H1 (cell line): ENCODE measurements around the gene ABHD15. TPM values are rescaled to one million over a fixed set of nuclear protein-coding genes. Genes with fewer than 3 reads are reported as not detected.

ENCODE experiments used
- CTCF ChIA-PET: fragments of 300-600 bp; sonication (Branson Sonifier 250); formaldehyde crosslinking; loops from one replicate; lab custom pipeline; 2021; ENCODE audit not compliant: partially characterized antibody; lab: Charles Lee
- POLR2A ChIA-PET: fragments of 300-600 bp; sonication (Branson Sonifier 250); formaldehyde crosslinking; loops from one replicate; lab custom pipeline; 2021; ENCODE audit warnings: inconsistent platforms; ENCODE audit not compliant: partially characterized antibody; lab: Charles Lee
- DNase-seq, 2 experiments: peaks; one replicate each; pipeline versions ENCODE4 v3.0.0 to v3.0.0-alpha.2; 2010 to 2022; ENCODE audit warnings: low spot score in 2 of 2, low read depth in 1 of 2, mixed read lengths in 1 of 2
- FAIRE-seq: peaks from 2 replicates; lab custom pipeline; 2011; peaks lifted over from hg19 to GRCh38; lab: Jason Lieb, UNC
- H2AFZ ChIP-seq: 2 replicates; pipeline ENCODE4 v1.8.1; 2012; ENCODE audit warnings: low read length, inconsistent platforms
- H2AK5ac ChIP-seq: 2 replicates; pipeline ENCODE4 v1.6.1; 2013; ENCODE audit warnings: low read depth, low read length
- H2BK120ac ChIP-seq: replicated peaks from 2 replicates; pipeline ENCODE3; 2013; ENCODE audit warnings: low read depth, low read length, inconsistent platforms
- H2BK12ac ChIP-seq: 2 replicates; pipeline ENCODE4 v1.6.1; 2013; ENCODE audit warnings: low read depth, low read length
- H2BK15ac ChIP-seq: 2 replicates; pipeline ENCODE4 v1.6.1; 2013; ENCODE audit warnings: low read length
- H2BK20ac ChIP-seq: 2 replicates; pipeline ENCODE4 v1.6.1; 2013; ENCODE audit warnings: low read length
- H2BK5ac ChIP-seq: 2 replicates; pipeline ENCODE4 v1.6.1; 2013; ENCODE audit warnings: low read depth, low read length
- H3K14ac ChIP-seq: 2 replicates; pipeline ENCODE4 v1.6.1; 2013; ENCODE audit warnings: inconsistent platforms; ENCODE audit not compliant: insufficient read length
- H3K18ac ChIP-seq: 2 replicates; pipeline ENCODE4 v1.6.1; 2013; ENCODE audit warnings: low read length; ENCODE audit errors: extremely low read depth
- H3K23ac ChIP-seq: 2 replicates; pipeline ENCODE4 v1.6.1; 2013; ENCODE audit warnings: inconsistent platforms; ENCODE audit not compliant: insufficient read length
- H3K23me2 ChIP-seq: 2 replicates; pipeline ENCODE4 v1.6.1; 2013; ENCODE audit warnings: low read depth, low read length
- H3K27ac ChIP-seq: 2 replicates; pipeline ENCODE4 v1.6.1; 2011; ENCODE audit warnings: low read depth, low read length, inconsistent platforms
- H3K27me3 ChIP-seq, 4 experiments: replicated peaks in 1 of 4; 1 replicate in 1 of 4; 2 replicates in 3 of 4; pipeline versions ENCODE4 v1.6.1 to v1.8.1; 2011 to 2013; ENCODE audit warnings: low read length in 3 of 4, mild to moderate bottlenecking in 3 of 4, inconsistent platforms in 2 of 4, mixed read lengths in 2 of 4, moderate library complexity in 1 of 4; ENCODE audit not compliant: control insufficient read depth in 3 of 4, insufficient read depth in 3 of 4; ENCODE audit errors: extremely low read depth in 1 of 4
- H3K36me3 ChIP-seq, 4 experiments: 2 replicates each; pipeline versions ENCODE4 v1.6.1 to v1.8.1; 2011 to 2013; ENCODE audit warnings: mild to moderate bottlenecking in 4 of 4, low read length in 3 of 4, moderate library complexity in 2 of 4, control low read depth in 1 of 4, inconsistent platforms in 1 of 4; ENCODE audit not compliant: insufficient read depth in 4 of 4, control insufficient read depth in 2 of 4
- H3K4ac ChIP-seq: replicated peaks from 2 replicates; pipeline ENCODE3; 2013; ENCODE audit warnings: low read length, low read depth, mixed read lengths, inconsistent platforms; ENCODE audit not compliant: insufficient read length
- H3K4me1 ChIP-seq, 4 experiments: replicated peaks in 1 of 4; 1 replicate in 1 of 4; 2 replicates in 3 of 4; pipeline versions ENCODE4 v1.6.1 to v1.8.1; 2011 to 2013; ENCODE audit warnings: low read length in 3 of 4, inconsistent platforms in 2 of 4, mixed read lengths in 1 of 4; ENCODE audit not compliant: insufficient read depth in 4 of 4, control insufficient read depth in 3 of 4
- H3K4me2 ChIP-seq, 2 experiments: 2 replicates each; pipeline versions ENCODE4 v1.6.1 to v1.8.1; 2011 to 2013; ENCODE audit warnings: low read depth in 2 of 2, low read length in 2 of 2, control low read depth in 1 of 2, inconsistent platforms in 1 of 2, mild to moderate bottlenecking in 1 of 2; ENCODE audit not compliant: insufficient read depth in 1 of 2
- H3K4me3 ChIP-seq, 4 experiments: fragments of 200-600, 300-600 bp in 1 of 4; sonication (generic), shearing (Covaris generic), sonication (Bioruptor Twin) in 1 of 4; 2 replicates each; pipeline versions ENCODE4 v1.5.1 to v1.8.1; 2011 to 2016; ENCODE audit warnings: low read length in 4 of 4, low read depth in 3 of 4, control low read depth in 2 of 4, inconsistent platforms in 2 of 4, mild to moderate bottlenecking in 2 of 4, mixed read lengths in 1 of 4, moderate library complexity in 1 of 4; ENCODE audit not compliant: insufficient read depth in 2 of 4; ENCODE audit errors: extremely low read depth in 1 of 4
- H3K56ac ChIP-seq: replicated peaks from 2 replicates; pipeline ENCODE3; 2013; ENCODE audit warnings: low read depth, mild to moderate bottlenecking, mixed read lengths, low read length, inconsistent platforms; ENCODE audit not compliant: insufficient read length
- H3K79me1 ChIP-seq: 2 replicates; pipeline ENCODE4 v1.6.1; 2013; ENCODE audit warnings: low read depth, low read length, control low read depth
- H3K79me2 ChIP-seq, 2 experiments: 2 replicates each; pipeline versions ENCODE4 v1.6.1 to v1.8.1; 2012 to 2013; ENCODE audit warnings: low read length in 2 of 2, mild to moderate bottlenecking in 2 of 2, inconsistent platforms in 1 of 2; ENCODE audit not compliant: insufficient read depth in 2 of 2, control insufficient read depth in 1 of 2
- H3K9ac ChIP-seq, 4 experiments: replicated peaks in 1 of 4; 1 replicate in 1 of 4; 2 replicates in 3 of 4; pipeline versions ENCODE4 v1.6.1 to v1.8.1; 2011 to 2013; ENCODE audit warnings: low read depth in 3 of 4, low read length in 3 of 4, control low read depth in 2 of 4, mild to moderate bottlenecking in 2 of 4, moderate library complexity in 2 of 4, inconsistent platforms in 1 of 4; ENCODE audit errors: extremely low read depth in 1 of 4
- H3K9me3 ChIP-seq, 2 experiments: 2 replicates each; pipeline versions ENCODE4 v1.6.1 to v1.8.1; 2012 to 2013; ENCODE audit warnings: mild to moderate bottlenecking in 2 of 2, moderate library complexity in 2 of 2, control low read depth in 1 of 2, inconsistent platforms in 1 of 2, low read depth in 1 of 2, low read length in 1 of 2, mixed read lengths in 1 of 2; ENCODE audit not compliant: insufficient read depth in 2 of 2
- H4K20me1 ChIP-seq, 2 experiments: replicated peaks in 1 of 2; 2 replicates each; pipeline versions ENCODE3 to v1.8.1; 2011 to 2013; ENCODE audit warnings: inconsistent platforms in 2 of 2, low read length in 2 of 2, mild to moderate bottlenecking in 1 of 2; ENCODE audit not compliant: insufficient read depth in 2 of 2, control insufficient read depth in 1 of 2
- H4K5ac ChIP-seq: 2 replicates; pipeline ENCODE4 v1.6.1; 2013; ENCODE audit warnings: low read length, low read depth, mixed read lengths, inconsistent platforms; ENCODE audit not compliant: insufficient read length
- H4K8ac ChIP-seq: 2 replicates; pipeline ENCODE4 v1.8.0; 2013; ENCODE audit warnings: mild to moderate bottlenecking, moderate library complexity, low read length, inconsistent platforms; ENCODE audit not compliant: insufficient read depth; ENCODE audit errors: extremely low read depth
- H4K91ac ChIP-seq: replicated peaks from 2 replicates; pipeline ENCODE3; 2013; ENCODE audit warnings: low read length, mixed read lengths, inconsistent platforms; ENCODE audit not compliant: insufficient read length
- ATF3 ChIP-seq: IDR thresholded peaks from 2 replicates; pipeline ENCODE4 v1.6.1; 2011; ENCODE audit warnings: low read depth, mild to moderate bottlenecking, low read length; ENCODE audit not compliant: insufficient read depth
- CTCF ChIP-seq, 3 experiments: IDR thresholded peaks; 1 replicate in 2 of 3; 2 replicates in 1 of 3; pipeline versions ENCODE4 v1.5.1 to v1.6.1; 2011; ENCODE audit warnings: low read length in 3 of 3, mild to moderate bottlenecking in 3 of 3, inconsistent platforms in 2 of 3, low read depth in 1 of 3, moderate library complexity in 1 of 3; ENCODE audit not compliant: insufficient read depth in 1 of 3; ENCODE audit errors: control extremely low read depth in 1 of 3
- KDM4A ChIP-seq: IDR thresholded peaks from one replicate; pipeline ENCODE4 v1.7.1; 2012; ENCODE audit warnings: low read depth, mild to moderate bottlenecking, moderate library complexity, low read length, inconsistent platforms; ENCODE audit not compliant: severe bottlenecking
- POLR2A ChIP-seq, 2 experiments: IDR thresholded peaks; 1 replicate in 1 of 2; 2 replicates in 1 of 2; pipeline ENCODE4 v1.6.1; 2011; ENCODE audit warnings: low read depth in 2 of 2, low read length in 2 of 2, mild to moderate bottlenecking in 2 of 2; ENCODE audit errors: control extremely low read depth in 1 of 2
- SAP30 ChIP-seq: fragments of 300-600 bp; sonication (generic); IDR thresholded peaks from 2 replicates; pipeline ENCODE4 v1.7.1; 2012; ENCODE audit warnings: low read length, moderate library complexity, mild to moderate bottlenecking, inconsistent platforms; ENCODE audit not compliant: insufficient read depth, insufficient replicate concordance
- SIN3A ChIP-seq, 2 experiments: IDR thresholded peaks in 1 of 2; conservative IDR thresholded peaks in 1 of 2; 2 replicates each; pipeline ENCODE4 v1.6.1; 2011 to 2012; ENCODE audit warnings: low read length in 2 of 2, improper control_type of control experiment in 1 of 2, low read depth in 1 of 2, mild to moderate bottlenecking in 1 of 2
- TBP ChIP-seq: IDR thresholded peaks from 2 replicates; pipeline ENCODE4 v1.6.1; 2011; ENCODE audit warnings: low read depth, low read length, improper control_type of control experiment
- WGBS, 2 experiments: shearing (Covaris generic) in 1 of 2; methylation state at CpG; one replicate each; pipeline versions ENCODE4 v1.1.6 to v1.1.7; 2013 to 2015; ENCODE audit warnings: low lambda C conversion rate in 2 of 2, mixed read lengths in 2 of 2, inconsistent platforms in 1 of 2, low coverage in 1 of 2, missing lambda C conversion rate in 1 of 2; ENCODE audit not compliant: insufficient replicate concordance in 2 of 2, insufficient coverage in 1 of 2, insufficient read length in 1 of 2; ENCODE audit errors: extremely low coverage in 1 of 2, missing lambda C conversion rate in 1 of 2; 5-methylcytosine and 5-hydroxymethylcytosine counted together
- polyA plus RNA-seq, 7 experiments: library from polyadenylated mRNA; depleted of rRNA in 3 of 7; stranded (reverse) in 5 of 7; unstranded in 2 of 7; fragments of >200 nt in 5 of 7; fragments of 200-250 nt in 2 of 7; gene quantifications; 1 replicate in 5 of 7; 2 replicates in 1 of 7; 4 replicates in 1 of 7; pipeline versions ENCODE4 v1.2.1 to v1.2.3, GENCODE V29; 2011 to 2013; ENCODE audit warnings: missing spikeins in 2 of 7, mixed read lengths in 2 of 7
- total RNA-seq: library from RNA; stranded (reverse); fragmentation: NEBNext Ultra II Directional; extraction: Animal tissue kit (Norgen Biotek cat#: 25700); gene quantifications from 2 replicates; pipeline ENCODE4 v1.2.1, GENCODE V29; 2021

The ABHD15 gene
- total and polyA plus RNA-seq, 2 of the 8 experiments (the other 6 are each of a cell fraction or from before 2014, with no cell fraction given): 0.88 to 1.7 TPM

- WGBS, 2 experiments: 5% methylated on average over 31 of the region's 72 CpGs; no CpG with 5 or more reads in 1 of the 2 experiments
- Histone ChIP-seq H3K4me1 (peaks cover 7 to 48% (median 36%) of the 10 kb centered on the region in 4 experiments), H2BK12ac (no peak overlapping the region), H4K20me1 (peaks cover 15 to 29% of the 10 kb centered on the region in 2 experiments), H3K36me3 (no peaks in the 10 kb centered on the region), H4K8ac (no peak overlapping the region), H3K56ac (no peak overlapping the region), H3K79me2 (peaks cover 0 to 42% of the 10 kb centered on the region in 2 experiments; a peak in 2 of 4 replicates), H3K9ac (peak overlapping the region in 2 of 4 experiments; percentile 18 to 29; a peak in 4 of 7 replicates), H3K4me2 (peak overlapping the region; percentile 93 to 95), H3K27ac (no peak overlapping the region), H2AK5ac (no peak overlapping the region; the same call in 1 of the 2 replicates), H3K23me2 (peaks cover 34% of the 10 kb centered on the region; the same call in 1 of the 2 replicates), H3K4ac (no peak overlapping the region), H3K18ac (peak overlapping the region; percentile 60), H2BK120ac (no peak overlapping the region), H3K4me3 (peak overlapping the region; percentile 64 to 82 (median 75)), H3K27me3 (peaks cover 0 to 6% (median 5%) of the 10 kb centered on the region in 4 experiments; a peak in 2 of 7 replicates), H3K14ac (no peak overlapping the region), H4K91ac (no peak overlapping the region), H3K9me3 (no peaks in the 10 kb centered on the region), H3K79me1 (peaks cover 16% of the 10 kb centered on the region), H2AFZ (no peak overlapping the region), H2BK5ac (peak overlapping the region; percentile 44; the same call in 1 of the 2 replicates), H2BK15ac (no peak overlapping the region), H3K23ac (no peak overlapping the region), H2BK20ac (no peak overlapping the region), H4K5ac (no peak overlapping the region)
- ChIA-PET POLR2A (interaction anchor here (0.6 to 1.8 kb wide), 6 partner anchors 9 to 1225 kb away, joined by 3 to 8 read pairs (median 4); partner anchors contain the start of gene TP53I13), CTCF (interaction anchor here (1.8 to 14.8 kb wide), 5 partner anchors 10 to 31 kb away, joined by 9 to 193 read pairs (median 12); partner anchors contain the start of gene CORO6)
- peak in 1 of 2 experiments; percentile 65 for DNase-seq
- FAIRE-seq: no peak
- TF ChIP-seq SAP30 (peak; percentile 38), CTCF (IDR thresholded peaks at IDR 0.05; ENCODE audit: control extremely low read depth in 1 of 3, insufficient read depth in 1 of 3, low read depth in 1 of 3, low read length in 3 of 3) (no peak), KDM4A (peak; percentile 59), TBP (0 out of 2 replicates have a peak, but pooled peaks have one; percentile 27), SIN3A (conservative IDR thresholded peaks at IDR 0.05 in 1 of 2, IDR thresholded peaks at IDR 0.05 in 1 of 2; ENCODE audit: low read depth in 1 of 2, low read length in 2 of 2) (no peak), POLR2A (IDR thresholded peaks at IDR 0.05; ENCODE audit: control extremely low read depth in 1 of 2, low read depth in 2 of 2, low read length in 2 of 2) (no peak), ATF3 (no peak)
Measured at GRCh38 chr17:29588562-29589411, 21.9 kb upstream of the ABHD15 start.
